Measurements from ENCODE around the gene ASZ1.
"Not testable (repeated sequence)": the region's sequence is repeated elsewhere in the genome, so short reads cannot be mapped to it uniquely, and the experiment has no call there.

ASZ1 gene

DNA sequence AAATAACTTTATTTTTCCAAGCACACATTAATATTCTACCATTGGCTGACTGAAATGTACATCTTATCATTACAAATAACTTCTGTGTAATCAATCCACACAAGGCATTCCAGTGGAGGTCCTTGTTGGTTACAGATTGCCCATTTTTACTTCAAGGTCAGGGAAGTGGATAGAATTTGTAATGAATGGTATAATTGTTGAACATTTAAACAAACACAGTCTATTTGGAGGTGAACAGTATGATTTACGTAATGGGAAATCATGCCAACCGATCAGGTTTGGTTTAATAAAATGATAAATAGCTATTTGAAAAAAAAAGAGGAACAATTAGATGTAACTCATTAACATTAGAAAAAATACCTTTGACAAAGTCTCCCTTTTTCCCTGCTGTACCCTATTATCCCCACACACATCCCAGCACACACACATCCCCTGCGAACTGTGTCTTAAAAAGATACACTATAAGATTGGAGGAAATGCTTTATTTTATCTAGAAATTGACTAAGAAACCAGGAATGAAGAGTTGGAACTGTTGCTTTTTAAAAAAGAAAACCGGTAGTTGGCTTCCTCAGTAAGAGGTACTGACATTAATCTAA lies 19.0 kb upstream of the ASZ1 start:
- no peak overlapping the region for H3K4me3 ChIP-seq (ENCODE audit: insufficient read depth, low read depth, low read length, poor library complexity, severe bottlenecking)
- no peak overlapping the region for H3K27ac ChIP-seq (ENCODE audit: insufficient read depth, low read length, poor library complexity, severe bottlenecking)
- no peaks in the 10 kb centered on the region for H3K4me1 ChIP-seq (ENCODE audit: control insufficient read depth, insufficient read depth, low read length, poor library complexity, severe bottlenecking)
- H3K27me3 ChIP-seq (replicated peaks; ENCODE audit: control insufficient read depth, insufficient read depth, low read length, poor library complexity, severe bottlenecking), result no peaks in the 10 kb centered on the region
- DNase-seq, result no peak
- H3K36me3 ChIP-seq (ENCODE audit: control insufficient read depth, insufficient read depth, low read length), result no peaks in the 10 kb centered on the region
- H3K9me3 ChIP-seq (ENCODE audit: control insufficient read depth, low read length), result no peaks in the 10 kb centered on the region

DNA sequence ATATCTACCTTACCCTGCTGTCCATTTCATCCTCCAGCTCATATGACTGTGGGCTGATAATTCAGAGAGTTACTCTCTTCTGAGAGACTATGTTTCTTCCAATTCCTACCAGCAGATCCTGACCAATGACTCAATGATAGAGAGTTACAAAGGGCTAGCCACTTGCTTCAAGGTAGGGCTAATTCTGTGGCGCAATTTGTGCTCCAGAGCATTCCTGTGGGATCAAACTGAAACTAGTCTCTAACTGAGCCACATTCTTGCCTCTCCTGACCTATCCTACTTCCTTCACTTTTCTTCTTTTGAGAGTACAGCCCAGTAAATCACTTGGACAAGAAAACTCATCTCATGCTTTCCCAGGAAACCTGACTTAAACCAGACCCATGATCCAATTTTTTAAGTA lies 17.9 kb upstream of the ASZ1 start:
- Histone ChIP-seq H3K27ac (ENCODE audit: insufficient read depth, low read length, poor library complexity, severe bottlenecking) (no peak overlapping the region), H3K27me3 (replicated peaks; ENCODE audit: control insufficient read depth, insufficient read depth, low read length, poor library complexity, severe bottlenecking) (no peaks in the 10 kb centered on the region), H3K4me1 (ENCODE audit: control insufficient read depth, insufficient read depth, low read length, poor library complexity, severe bottlenecking) (no peaks in the 10 kb centered on the region), H3K9me3 (ENCODE audit: control insufficient read depth, low read length) (no peaks in the 10 kb centered on the region), H3K4me3 (ENCODE audit: insufficient read depth, low read depth, low read length, poor library complexity, severe bottlenecking) (no peak overlapping the region), H3K36me3 (ENCODE audit: control insufficient read depth, insufficient read depth, low read length) (no peaks in the 10 kb centered on the region)
- no peak for DNase-seq

DNA sequence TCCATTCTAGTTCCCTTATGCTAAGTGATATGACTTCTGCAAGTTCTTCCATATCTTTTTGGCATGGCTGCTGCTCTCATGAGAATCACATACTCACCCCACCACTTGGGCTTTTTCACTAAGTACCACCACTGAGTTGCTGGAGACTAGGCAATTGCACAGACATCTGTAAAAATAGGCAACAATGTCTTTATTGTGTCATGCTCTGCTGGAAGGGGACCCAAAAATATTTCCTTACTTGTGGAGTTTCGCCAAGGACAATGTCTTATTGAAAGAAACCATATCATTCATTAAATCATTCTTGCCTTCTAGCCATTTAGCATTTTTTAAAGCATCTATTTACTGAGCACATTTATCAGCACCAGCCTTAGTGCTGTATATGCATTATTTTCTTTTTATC lies 17.4 kb upstream of the ASZ1 start:
- no peaks in the 10 kb centered on the region for H3K4me1 ChIP-seq (ENCODE audit: control insufficient read depth, insufficient read depth, low read length, poor library complexity, severe bottlenecking)
- no peaks in the 10 kb centered on the region for H3K27me3 ChIP-seq (replicated peaks; ENCODE audit: control insufficient read depth, insufficient read depth, low read length, poor library complexity, severe bottlenecking)
- H3K4me3 ChIP-seq (ENCODE audit: insufficient read depth, low read depth, low read length, poor library complexity, severe bottlenecking), result no peak overlapping the region
- DNase-seq, result no peak
- no peak overlapping the region for H3K27ac ChIP-seq (ENCODE audit: insufficient read depth, low read length, poor library complexity, severe bottlenecking)
- H3K9me3 ChIP-seq (ENCODE audit: control insufficient read depth, low read length), result no peaks in the 10 kb centered on the region
- H3K36me3 ChIP-seq (ENCODE audit: control insufficient read depth, insufficient read depth, low read length), result no peaks in the 10 kb centered on the region

DNA sequence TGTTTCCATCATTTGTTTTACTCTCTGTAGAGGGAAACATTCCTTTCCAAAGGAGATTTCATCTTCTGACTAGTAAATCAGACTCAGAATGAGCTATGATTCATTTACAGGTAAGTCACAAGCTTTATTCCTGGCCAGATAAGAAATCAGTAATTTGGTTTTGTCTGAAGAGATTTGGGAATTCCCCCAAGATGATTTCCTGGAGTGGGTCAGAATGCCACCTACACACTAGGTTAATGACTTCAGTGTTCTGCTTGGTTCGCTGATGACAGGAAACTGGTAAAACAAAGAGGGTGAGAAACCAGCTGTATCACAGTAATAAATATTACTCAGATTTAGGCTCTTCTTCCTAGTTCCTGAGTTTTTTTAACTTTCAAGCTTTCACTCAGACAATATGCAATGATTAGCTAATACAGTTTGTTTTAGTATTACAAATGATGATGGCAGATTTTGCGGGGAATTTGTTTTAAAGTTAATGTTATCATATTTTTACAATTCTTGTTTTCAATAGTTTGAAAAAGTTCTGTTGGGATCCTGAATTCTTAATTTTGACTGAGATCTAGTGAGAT lies 8.3 kb upstream of the ASZ1 start:
- H3K36me3 ChIP-seq (ENCODE audit: control insufficient read depth, insufficient read depth, low read length), result no peaks in the 10 kb centered on the region
- no peak overlapping the region for H3K27ac ChIP-seq (ENCODE audit: insufficient read depth, low read length, poor library complexity, severe bottlenecking)
- DNase-seq, result no peak
- no peaks in the 10 kb centered on the region for H3K4me1 ChIP-seq (ENCODE audit: control insufficient read depth, insufficient read depth, low read length, poor library complexity, severe bottlenecking)
- no peaks in the 10 kb centered on the region for H3K9me3 ChIP-seq (ENCODE audit: control insufficient read depth, low read length)
- no peak overlapping the region for H3K4me3 ChIP-seq (ENCODE audit: insufficient read depth, low read depth, low read length, poor library complexity, severe bottlenecking)
- H3K27me3 ChIP-seq (replicated peaks; ENCODE audit: control insufficient read depth, insufficient read depth, low read length, poor library complexity, severe bottlenecking), result no peaks in the 10 kb centered on the region

DNA sequence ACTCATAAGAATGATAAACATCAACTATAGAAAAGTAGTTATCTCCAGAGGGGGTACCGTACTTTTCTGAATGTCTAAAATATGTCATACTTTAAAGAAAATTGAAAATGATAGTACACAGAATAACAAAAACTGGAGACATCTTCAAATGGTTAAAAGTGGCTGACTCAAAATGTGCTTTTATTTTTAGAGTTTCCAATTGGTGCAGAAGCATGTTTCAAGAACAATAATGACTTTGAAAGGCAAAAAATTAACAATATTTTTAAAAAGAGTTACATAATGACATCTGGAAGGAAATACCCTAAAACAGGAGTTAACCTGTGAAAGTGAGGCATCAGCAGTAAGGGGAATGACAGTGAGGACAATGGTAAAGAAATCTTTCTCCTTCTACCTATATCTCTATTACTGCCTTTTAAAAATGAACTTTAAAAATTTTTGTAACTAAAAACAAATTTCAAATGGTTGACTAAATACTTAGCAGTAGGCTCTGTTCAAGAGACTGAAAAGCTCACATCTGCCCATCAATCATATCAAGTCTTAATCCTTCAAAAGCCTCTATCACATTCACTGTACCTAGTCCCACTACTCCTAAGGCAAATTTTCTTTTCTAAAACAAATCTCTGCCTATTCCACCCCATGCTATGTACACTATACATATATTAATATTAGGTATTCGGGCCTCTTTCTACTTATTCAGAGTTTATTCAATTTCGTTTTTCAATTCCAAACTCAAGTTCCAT lies 3.0 kb downstream of the ASZ1 start:
- Histone ChIP-seq H3K4me3 (ENCODE audit: insufficient read depth, low read depth, low read length, poor library complexity, severe bottlenecking) (no peak overlapping the region), H3K9me3 (ENCODE audit: control insufficient read depth, low read length) (no peaks in the 10 kb centered on the region), H3K36me3 (ENCODE audit: control insufficient read depth, insufficient read depth, low read length) (no peaks in the 10 kb centered on the region), H3K4me1 (ENCODE audit: control insufficient read depth, insufficient read depth, low read length, poor library complexity, severe bottlenecking) (no peaks in the 10 kb centered on the region), H3K27me3 (replicated peaks; ENCODE audit: control insufficient read depth, insufficient read depth, low read length, poor library complexity, severe bottlenecking) (no peaks in the 10 kb centered on the region), H3K27ac (ENCODE audit: insufficient read depth, low read length, poor library complexity, severe bottlenecking) (no peak overlapping the region)
- no peak for DNase-seq

DNA sequence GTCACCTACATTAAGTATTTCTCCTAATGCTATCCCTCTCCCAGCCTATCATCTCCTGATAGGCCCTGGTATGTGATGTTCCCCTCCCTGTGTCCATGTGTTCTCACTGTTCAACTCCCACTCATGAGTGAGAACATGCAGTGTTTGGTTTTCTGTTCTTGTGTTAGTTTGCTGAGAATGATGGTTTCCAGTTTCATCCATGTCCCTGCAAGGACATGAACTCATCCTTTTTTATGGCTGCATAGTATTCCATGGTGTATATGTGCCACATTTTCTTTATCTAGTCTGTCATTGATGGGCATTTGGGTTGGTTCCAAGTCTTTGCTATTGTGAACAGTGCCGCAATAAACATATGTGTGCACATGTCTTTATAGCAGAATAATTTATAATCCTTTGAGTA lies 12.7 kb downstream of the ASZ1 start:
- H3K4me3 ChIP-seq (ENCODE audit: insufficient read depth, low read depth, low read length, poor library complexity, severe bottlenecking); H3K27ac ChIP-seq (ENCODE audit: insufficient read depth, low read length, poor library complexity, severe bottlenecking); H3K27me3 ChIP-seq (replicated peaks; ENCODE audit: control insufficient read depth, insufficient read depth, low read length, poor library complexity, severe bottlenecking); DNase-seq; H3K9me3 ChIP-seq (ENCODE audit: control insufficient read depth, low read length); H3K36me3 ChIP-seq (ENCODE audit: control insufficient read depth, insufficient read depth, low read length); H3K4me1 ChIP-seq (ENCODE audit: control insufficient read depth, insufficient read depth, low read length, poor library complexity, severe bottlenecking): not testable (repeated sequence)

DNA sequence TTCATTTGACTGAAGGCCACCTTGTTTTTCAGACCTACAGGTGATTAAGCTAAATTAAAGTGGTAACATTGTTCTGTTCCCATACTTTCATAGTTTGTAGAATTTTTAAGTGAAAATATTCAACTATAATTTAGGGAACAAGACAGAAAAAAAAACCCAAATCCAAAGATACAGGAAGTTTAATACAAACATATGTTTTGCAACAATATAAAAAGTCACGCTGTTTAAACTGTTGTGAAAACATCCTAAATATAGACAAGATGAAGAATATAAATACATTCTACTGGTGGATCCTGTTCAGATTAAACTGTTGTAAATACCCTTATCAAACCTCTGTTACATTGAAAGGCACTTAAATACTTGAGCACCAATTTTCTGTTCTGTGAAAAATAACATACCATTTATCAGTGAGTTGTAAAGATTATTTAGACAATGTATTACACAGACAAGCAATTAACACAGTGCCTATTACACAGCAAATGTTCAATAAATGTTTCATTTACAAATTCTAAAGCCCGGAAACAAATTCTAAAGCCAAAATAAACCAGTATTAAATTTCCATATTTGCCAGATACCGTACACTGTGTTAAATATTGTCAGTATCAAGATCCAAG lies 14.2 kb downstream of the ASZ1 start:
- no peaks in the 10 kb centered on the region for H3K4me1 ChIP-seq (ENCODE audit: control insufficient read depth, insufficient read depth, low read length, poor library complexity, severe bottlenecking)
- no peaks in the 10 kb centered on the region for H3K36me3 ChIP-seq (ENCODE audit: control insufficient read depth, insufficient read depth, low read length)
- no peak for DNase-seq
- no peak overlapping the region for H3K27ac ChIP-seq (ENCODE audit: insufficient read depth, low read length, poor library complexity, severe bottlenecking)
- H3K27me3 ChIP-seq (replicated peaks; ENCODE audit: control insufficient read depth, insufficient read depth, low read length, poor library complexity, severe bottlenecking), result no peaks in the 10 kb centered on the region
- H3K9me3 ChIP-seq (ENCODE audit: control insufficient read depth, low read length), result no peaks in the 10 kb centered on the region
- no peak overlapping the region for H3K4me3 ChIP-seq (ENCODE audit: insufficient read depth, low read depth, low read length, poor library complexity, severe bottlenecking)

DNA sequence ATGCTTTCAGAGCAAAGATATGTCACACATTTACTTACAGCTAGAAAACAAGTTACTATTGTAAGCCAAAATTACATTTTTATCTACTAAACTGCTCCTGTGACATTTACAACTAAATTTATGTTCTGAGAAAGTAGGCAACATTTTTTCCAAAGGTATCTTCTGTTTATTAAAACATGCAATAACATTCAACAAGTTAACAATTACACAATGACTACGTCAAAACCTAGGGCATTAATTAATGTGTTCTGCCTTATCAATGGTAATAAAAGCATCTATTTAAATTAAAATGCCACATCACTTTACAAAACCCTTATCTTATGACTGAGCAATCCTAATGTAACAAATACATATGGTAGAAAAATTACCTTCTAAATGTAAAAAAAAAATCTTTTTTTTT lies 14.9 kb downstream of the ASZ1 start:
- H3K36me3 ChIP-seq (ENCODE audit: control insufficient read depth, insufficient read depth, low read length), result no peaks in the 10 kb centered on the region
- no peak overlapping the region for H3K4me3 ChIP-seq (ENCODE audit: insufficient read depth, low read depth, low read length, poor library complexity, severe bottlenecking)
- no peaks in the 10 kb centered on the region for H3K9me3 ChIP-seq (ENCODE audit: control insufficient read depth, low read length)
- no peaks in the 10 kb centered on the region for H3K27me3 ChIP-seq (replicated peaks; ENCODE audit: control insufficient read depth, insufficient read depth, low read length, poor library complexity, severe bottlenecking)
- no peak for DNase-seq
- no peak overlapping the region for H3K27ac ChIP-seq (ENCODE audit: insufficient read depth, low read length, poor library complexity, severe bottlenecking)
- no peaks in the 10 kb centered on the region for H3K4me1 ChIP-seq (ENCODE audit: control insufficient read depth, insufficient read depth, low read length, poor library complexity, severe bottlenecking)

DNA sequence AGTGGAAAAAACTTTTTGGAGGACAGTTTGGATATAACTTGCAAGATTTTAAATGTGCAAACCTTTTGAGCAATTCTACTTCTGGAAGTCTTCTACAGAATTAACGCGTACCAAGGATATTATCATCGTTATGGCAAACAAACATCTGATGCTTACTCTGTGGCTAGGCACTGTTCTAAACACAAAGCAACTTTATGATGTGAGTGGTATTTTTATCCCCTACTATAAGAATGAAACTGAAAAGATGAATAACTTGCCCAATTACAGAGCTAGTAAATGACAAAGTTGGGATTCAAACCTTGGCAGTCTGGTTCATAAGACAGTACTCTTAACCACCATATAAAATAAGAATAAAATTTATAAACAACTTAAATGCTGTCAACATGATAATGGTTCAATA lies 15.8 kb downstream of the ASZ1 start:
- H3K27me3 ChIP-seq (replicated peaks; ENCODE audit: control insufficient read depth, insufficient read depth, low read length, poor library complexity, severe bottlenecking), result no peaks in the 10 kb centered on the region
- H3K4me1 ChIP-seq (ENCODE audit: control insufficient read depth, insufficient read depth, low read length, poor library complexity, severe bottlenecking), result no peaks in the 10 kb centered on the region
- H3K36me3 ChIP-seq (ENCODE audit: control insufficient read depth, insufficient read depth, low read length), result no peaks in the 10 kb centered on the region
- H3K4me3 ChIP-seq (ENCODE audit: insufficient read depth, low read depth, low read length, poor library complexity, severe bottlenecking), result no peak overlapping the region
- no peak overlapping the region for H3K27ac ChIP-seq (ENCODE audit: insufficient read depth, low read length, poor library complexity, severe bottlenecking)
- DNase-seq, result no peak
- no peaks in the 10 kb centered on the region for H3K9me3 ChIP-seq (ENCODE audit: control insufficient read depth, low read length)

DNA sequence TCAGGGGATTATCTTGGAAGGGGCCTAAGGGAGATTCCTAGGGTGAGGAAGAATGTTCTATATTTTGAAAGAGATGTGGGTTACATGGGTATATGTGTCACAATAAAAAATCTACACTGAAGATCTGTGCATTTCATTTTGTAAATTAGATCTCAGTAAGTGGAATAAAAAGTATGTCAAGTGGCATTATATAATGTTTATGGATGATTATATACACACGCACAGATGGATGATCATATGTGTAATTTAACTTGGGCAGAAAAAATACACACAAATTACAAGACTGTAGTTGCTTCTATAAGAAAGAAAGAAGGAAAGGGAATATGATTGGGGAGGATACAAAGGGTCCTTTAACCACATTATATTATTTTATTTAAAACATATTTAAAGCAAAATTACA lies 18.5 kb downstream of the ASZ1 start:
- Histone ChIP-seq H3K9me3 (ENCODE audit: control insufficient read depth, low read length) (no peaks in the 10 kb centered on the region), H3K36me3 (ENCODE audit: control insufficient read depth, insufficient read depth, low read length) (no peaks in the 10 kb centered on the region), H3K27ac (ENCODE audit: insufficient read depth, low read length, poor library complexity, severe bottlenecking) (no peak overlapping the region), H3K4me3 (ENCODE audit: insufficient read depth, low read depth, low read length, poor library complexity, severe bottlenecking) (no peak overlapping the region), H3K4me1 (ENCODE audit: control insufficient read depth, insufficient read depth, low read length, poor library complexity, severe bottlenecking) (no peaks in the 10 kb centered on the region), H3K27me3 (replicated peaks; ENCODE audit: control insufficient read depth, insufficient read depth, low read length, poor library complexity, severe bottlenecking) (no peaks in the 10 kb centered on the region)
- no peak for DNase-seq

Measured in effector memory CD4-positive, alpha-beta T cell (primary cell).